ENCODE measurements around the gene XIRP2.

The XIRP2 gene

GRCh38 chr2:167271932-167272331 lies 383.7 kb downstream of the XIRP2 start:
- in situ Hi-C loops (cut with MboI; ENCODE audit: low sequenced_read_pairs), result no loop called here

GRCh38 chr2:167275046-167275445 lies 386.8 kb downstream of the XIRP2 start:
- in situ Hi-C loops (cut with MboI; ENCODE audit: low sequenced_read_pairs), result no loop called here

GRCh38 chr2:167279810-167280209 lies 391.5 kb downstream of the XIRP2 start:
- in situ Hi-C loops (cut with MboI; ENCODE audit: low sequenced_read_pairs), result no loop called here

- in situ Hi-C loops (cut with MboI; ENCODE audit: low sequenced_read_pairs), result no loop called here
Observed at GRCh38 chr2:167287212-167287611, 398.9 kb downstream of the XIRP2 start.

- in situ Hi-C loops (cut with MboI; ENCODE audit: low sequenced_read_pairs), result no loop called here
Observed at GRCh38 chr2:167289651-167290410, 401.6 kb downstream of the XIRP2 start.

GRCh38 chr2:167292430-167293171 lies 404.3 kb downstream of the XIRP2 start, which contains the start of gene B3GALT1:
Gene B3GALT1 (plus strand): TSS chr2:167293001.
- in situ Hi-C loops (cut with MboI; ENCODE audit: low sequenced_read_pairs), result no loop called here

GRCh38 chr2:167293172-167293781 lies 405.0 kb downstream of the XIRP2 start:
- in situ Hi-C loops (cut with MboI; ENCODE audit: low sequenced_read_pairs), result no loop called here

GRCh38 chr2:167293943-167294775 lies 405.9 kb downstream of the XIRP2 start:
- in situ Hi-C loops (cut with MboI; ENCODE audit: low sequenced_read_pairs), result no loop called here

GRCh38 chr2:167294776-167295140 lies 406.5 kb downstream of the XIRP2 start:
- in situ Hi-C loops (cut with MboI; ENCODE audit: low sequenced_read_pairs), result no loop called here

GRCh38 chr2:167297292-167297691 lies 409.0 kb downstream of the XIRP2 start:
- in situ Hi-C loops (cut with MboI; ENCODE audit: low sequenced_read_pairs), result no loop called here

- in situ Hi-C loops (cut with MboI; ENCODE audit: low sequenced_read_pairs), result no loop called here
Observed at GRCh38 chr2:167298017-167298416, 409.7 kb downstream of the XIRP2 start.
